GM12891 (cell line): ENCODE data around the gene LEFTY1.

Source experiments
- DNase-seq: peaks from one replicate; pipeline ENCODE4 v3.0.0; 2011; ENCODE audit warnings: low spot score; ENCODE audit not compliant: insufficient read length
- FAIRE-seq: peaks from 2 replicates; lab custom pipeline; 2011; peaks lifted over from hg19 to GRCh38; lab: Jason Lieb, UNC
- PAX5 ChIP-seq: IDR thresholded peaks from 2 replicates; pipeline ENCODE4 v1.6.1; 2011; ENCODE audit warnings: low read length, moderate library complexity, mild to moderate bottlenecking; ENCODE audit not compliant: insufficient read depth, severe bottlenecking
- POLR2A ChIP-seq: IDR thresholded peaks from 2 replicates; pipeline ENCODE4 v1.6.1; 2011; ENCODE audit warnings: low read depth, low read length, control low read depth
- POLR2AphosphoS5 ChIP-seq: IDR thresholded peaks from 2 replicates; pipeline ENCODE4 v1.6.1; 2011; ENCODE audit warnings: low read depth, low read length, control low read depth
- POU2F2 ChIP-seq: IDR thresholded peaks from 2 replicates; pipeline ENCODE4 v1.6.1; 2011; ENCODE audit warnings: low read depth, mild to moderate bottlenecking, control low read depth, low read length, moderate library complexity
- SPI1 ChIP-seq: IDR thresholded peaks from 2 replicates; pipeline ENCODE4 v1.6.1; 2011; ENCODE audit warnings: low read depth, low read length, control low read depth
- TAF1 ChIP-seq: IDR thresholded peaks from 2 replicates; pipeline ENCODE4 v1.6.1; 2011; ENCODE audit warnings: low read depth, low read length, control low read depth

LEFTY1 gene

GRCh38 chr1:225876900-225877510, 11.9 kb downstream of the LEFTY1 start:
- TF ChIP-seq SPI1 = no peak
- TF ChIP-seq POLR2A = no peak
- no peak for FAIRE-seq

DNA sequence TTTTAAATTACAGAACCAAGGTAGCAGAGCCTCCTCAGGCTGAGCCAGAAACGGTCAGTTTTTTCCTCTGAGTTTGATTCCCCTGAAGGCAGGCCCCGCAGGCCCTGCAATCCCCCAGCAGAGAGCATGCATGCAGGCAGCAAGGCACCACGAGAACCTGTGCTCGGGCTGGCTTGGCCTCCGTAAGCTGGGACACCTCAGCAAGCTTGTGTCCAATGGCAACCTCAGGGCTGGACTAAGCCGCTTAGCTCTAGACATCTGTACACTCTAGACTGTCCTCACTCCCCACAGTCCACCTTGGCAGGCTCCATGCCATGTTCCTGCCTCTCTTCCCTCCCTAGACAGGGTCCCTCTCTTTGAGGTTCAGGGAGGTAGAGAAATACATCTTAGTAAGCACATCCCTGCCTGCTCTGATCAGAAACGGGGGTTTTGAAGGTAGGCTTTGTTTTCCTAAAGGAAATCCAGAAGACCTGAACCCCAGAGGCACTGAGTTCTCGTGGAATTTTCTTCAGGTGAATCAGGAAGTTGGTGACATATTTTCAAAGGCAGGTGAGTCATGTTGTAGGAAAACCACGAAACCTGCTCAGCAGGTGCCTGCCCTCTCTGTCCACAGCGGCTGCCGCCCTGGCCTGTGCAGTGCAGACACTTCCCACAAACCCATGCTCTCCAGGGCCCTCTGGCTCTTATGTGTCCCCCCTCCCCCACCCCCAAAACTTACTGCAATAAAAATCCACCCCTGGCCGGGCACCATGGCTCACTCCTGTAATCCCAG, 13.7 kb downstream of the LEFTY1 start:
- TF ChIP-seq TAF1 = no peak
- TF ChIP-seq POLR2A = no peak
- no peak for TF ChIP-seq PAX5
- no peak for TF ChIP-seq POLR2AphosphoS5
- DNase-seq (no peak), FAIRE-seq (no peak)

More at GRCh38 chr1:225876900-225877510, 11.9 kb downstream of the LEFTY1 start:
- no peak for DNase-seq

DNA sequence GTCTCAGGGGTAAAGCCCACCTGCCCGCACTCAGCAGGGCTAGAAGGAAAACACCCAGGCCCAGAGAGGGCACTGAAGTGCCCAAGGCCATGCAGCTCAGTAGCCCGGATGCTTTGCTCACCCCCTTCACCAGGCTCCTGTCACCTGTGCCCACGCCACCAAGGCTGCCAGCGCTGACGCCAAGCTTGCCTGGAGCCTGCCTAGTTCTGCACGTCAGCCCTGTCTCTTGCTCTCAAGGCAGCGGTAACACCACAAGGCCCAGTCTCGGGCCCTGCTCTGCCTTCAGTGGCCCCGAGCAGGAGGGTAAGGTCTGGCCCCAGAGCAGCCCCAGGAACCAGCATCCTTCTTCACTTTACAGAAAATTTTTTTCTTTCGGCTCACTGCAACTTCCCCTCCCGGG, 14.5 kb downstream of the LEFTY1 start:
- TF ChIP-seq SPI1 = no peak
- TF ChIP-seq POLR2A = no peak
- TF ChIP-seq POLR2AphosphoS5 = no peak
- TF ChIP-seq TAF1 = no peak
- TF ChIP-seq POU2F2 = no peak
- TF ChIP-seq PAX5 = no peak
- FAIRE-seq (no peak), DNase-seq (no peak)

- FAIRE-seq = no peak
- TF ChIP-seq TAF1 (no peak), POU2F2 (no peak), POLR2A (no peak), SPI1 (no peak), PAX5 (no peak), POLR2AphosphoS5 (no peak)
These were observed 15.6 kb downstream of the LEFTY1 start for GRCh38 chr1:225873281-225873850.

DNA sequence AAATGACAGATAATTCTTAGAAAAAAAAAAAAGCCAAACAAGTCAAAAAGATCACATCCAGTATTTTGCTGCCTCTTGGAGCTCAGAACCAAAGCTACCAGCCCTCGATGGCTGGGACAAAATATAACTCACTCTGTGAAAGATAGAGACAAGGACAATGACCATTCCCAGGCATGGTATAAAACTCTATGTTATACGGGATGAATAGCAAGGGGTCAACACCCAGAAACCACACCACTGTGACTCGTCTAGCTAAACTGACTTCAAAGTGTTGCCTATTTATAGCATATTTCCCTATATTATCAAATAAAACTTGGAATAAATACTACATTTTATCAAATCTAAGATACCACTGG, 16.9 kb downstream of the LEFTY1 start:
- no peak for DNase-seq
- TF ChIP-seq POU2F2 (no peak), PAX5 (no peak), POLR2A (no peak), TAF1 (no peak), POLR2AphosphoS5 (no peak), SPI1 (no peak)
- no peak for FAIRE-seq

More at GRCh38 chr1:225873281-225873850, 15.6 kb downstream of the LEFTY1 start:
- no peak for DNase-seq

DNA sequence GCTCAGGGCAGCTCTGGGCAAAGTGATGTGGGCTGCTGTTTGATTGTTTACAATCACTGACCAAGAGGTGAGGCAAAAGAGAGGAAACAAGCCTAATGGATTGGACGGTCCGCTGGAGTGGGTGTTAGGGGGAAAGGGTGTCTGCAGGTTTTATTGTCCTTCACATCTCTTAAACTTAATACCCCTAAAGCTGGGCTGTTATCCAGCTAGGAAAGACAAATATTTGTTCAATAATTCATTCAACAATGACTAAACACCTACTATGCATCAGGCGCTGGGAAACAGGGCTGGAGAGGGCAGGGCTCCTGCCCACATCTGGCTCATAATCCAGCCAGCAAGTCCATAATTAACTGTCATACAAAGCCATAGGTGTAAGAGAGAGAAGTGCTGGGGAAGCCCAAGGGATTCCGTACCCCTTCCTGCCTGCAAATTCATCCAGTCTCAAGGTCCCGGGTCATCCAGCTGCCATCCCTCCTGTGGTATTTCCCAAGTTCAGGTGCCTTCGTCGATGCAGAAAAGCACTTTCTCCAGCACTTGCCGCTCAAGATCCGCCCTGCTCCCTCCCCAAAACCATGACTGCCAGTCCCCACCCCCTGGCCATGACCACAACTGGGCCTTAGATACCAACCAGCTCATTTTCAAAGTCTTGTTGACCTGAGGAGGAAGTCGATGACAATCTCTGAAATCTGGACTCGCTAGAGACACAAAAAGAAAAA, 17.4 kb downstream of the LEFTY1 start:
- no peak for TF ChIP-seq SPI1
- DNase-seq = no peak
- FAIRE-seq = no peak

- TF ChIP-seq TAF1 (no peak), PAX5 (no peak)
- DNase-seq (no peak), FAIRE-seq (no peak)
These were observed 18.0 kb downstream of the LEFTY1 start for GRCh38 chr1:225870911-225871310.

GRCh38 chr1:225868631-225869330, 20.2 kb downstream of the LEFTY1 start:
- TF ChIP-seq POLR2AphosphoS5 = no peak
- FAIRE-seq (no peak), DNase-seq (no peak)

DNA sequence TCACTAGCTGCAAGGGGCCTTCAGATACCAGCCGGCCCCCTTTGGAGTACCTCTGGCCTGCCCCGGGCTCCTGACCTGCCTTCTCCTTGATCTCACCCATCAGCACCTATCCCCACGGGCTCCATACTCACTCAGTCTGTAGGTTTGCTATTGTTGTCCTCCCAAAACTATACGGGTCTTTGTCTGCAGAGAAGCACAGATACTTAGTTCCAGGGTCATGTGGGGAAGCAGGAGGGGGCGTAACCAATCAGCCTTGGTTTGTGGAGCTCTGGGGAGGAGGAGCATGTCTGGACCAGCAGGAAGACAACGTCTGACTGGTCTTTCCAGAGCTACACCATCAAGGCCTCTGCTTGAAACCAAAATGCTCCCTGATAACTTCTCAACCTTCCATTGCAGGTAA, 22.0 kb downstream of the LEFTY1 start:
- no peak for DNase-seq
- no peak for FAIRE-seq
- TF ChIP-seq POLR2AphosphoS5 (no peak), PAX5 (no peak), SPI1 (no peak), TAF1 (no peak), POU2F2 (no peak), POLR2A (no peak)
